NB4 (cell line): ENCODE data around the gene ELAVL3.

Experiments used
- DNase-seq: peaks from one replicate; pipeline ENCODE4 v3.0.0; 2010; ENCODE audit warnings: low read depth
- H3K4me3 ChIP-seq: one replicate; pipeline ENCODE4 v1.5.1; 2011; ENCODE audit warnings: mild to moderate bottlenecking, low read depth, low read length, moderate library complexity
- CTCF ChIP-seq: IDR thresholded peaks from one replicate; pipeline ENCODE4 v1.5.1; 2012; ENCODE audit warnings: low read depth, low read length
- MAX ChIP-seq: IDR thresholded peaks from 2 replicates; pipeline ENCODE4 v1.6.1; 2011; ENCODE audit warnings: low read depth, low read length
- MYC ChIP-seq: IDR thresholded peaks from 2 replicates; pipeline ENCODE4 v1.6.1; 2011; ENCODE audit warnings: low read depth, low read length
- POLR2A ChIP-seq: IDR thresholded peaks from 2 replicates; pipeline ENCODE4 v1.6.1; 2011; ENCODE audit warnings: mild to moderate bottlenecking; ENCODE audit not compliant: insufficient read length; ENCODE audit errors: extremely low read depth

The ELAVL3 gene

GRCh38 chr19:11447347-11448262 is 33.2 kb downstream of the ELAVL3 start:
- TF ChIP-seq MAX (no peak), CTCF (no peak), POLR2A (no peak), MYC (no peak)
- DNase-seq, result no peak
- H3K4me3 ChIP-seq, result no peak overlapping the region

GRCh38 chr19:11446652-11447301 is 34.1 kb downstream of the ELAVL3 start:
- TF ChIP-seq MYC (no peak), CTCF (peak; percentile 56), POLR2A (no peak)
- DNase-seq, result peak; percentile 58
- no peak overlapping the region for H3K4me3 ChIP-seq

- TF ChIP-seq POLR2A (no peak), MYC (no peak), CTCF (no peak), MAX (no peak)
- H3K4me3 ChIP-seq, result no peak overlapping the region
- no peak for DNase-seq
Observed at GRCh38 chr19:11446271-11446651, 34.6 kb downstream of the ELAVL3 start.

GRCh38 chr19:11445141-11445540 is 35.7 kb downstream of the ELAVL3 start:
- H3K4me3 ChIP-seq, result no peak overlapping the region
- DNase-seq, result no peak
- TF ChIP-seq MAX (no peak), CTCF (no peak), POLR2A (no peak), MYC (no peak)

- no peak for DNase-seq
- H3K4me3 ChIP-seq, result no peak overlapping the region
- TF ChIP-seq MAX, result no peak
- no peak for TF ChIP-seq POLR2A
- no peak for TF ChIP-seq CTCF
- TF ChIP-seq MYC, result no peak
Observed at GRCh38 chr19:11444059-11444458, 36.8 kb downstream of the ELAVL3 start.
